HepG2 (cell line): Measurements from ENCODE around the gene PLAGL2. TPM values are rescaled to one million over a fixed set of nuclear protein-coding genes. Genes with fewer than 3 reads are reported as not detected.

Experiments
- BCL6 ChIP-seq: IDR thresholded peaks from 2 replicates; pipeline ENCODE4 v1.6.1; 2016; ENCODE audit warnings: missing genetic modification reagents, missing compliant biosample characterization
- BRF2 ChIP-seq: sonication (generic); formaldehyde crosslinking; IDR thresholded peaks from 2 replicates; pipeline ENCODE4 v1.8.1; 2022; ENCODE audit warnings: mild to moderate bottlenecking, missing genetic modification reagents
- CBX2 ChIP-seq, 2 experiments: fragments of 200-600 bp in 1 of 2; sonication (generic); formaldehyde crosslinking in 1 of 2; IDR thresholded peaks; 2 replicates each; pipeline versions ENCODE4 v1.7.0 to v1.8.1; 2018 to 2022; ENCODE audit warnings: low read depth in 2 of 2, low read length in 1 of 2, mild to moderate bottlenecking in 1 of 2, missing genetic modification reagents in 1 of 2
- ERF ChIP-seq: IDR thresholded peaks from 2 replicates; pipeline ENCODE4 v1.6.1; 2018; ENCODE audit warnings: missing biosample characterization, missing genetic modification reagents
- NFKBIZ ChIP-seq: IDR thresholded peaks from 2 replicates; pipeline ENCODE4 v1.6.1; 2018; ENCODE audit warnings: missing genetic modification reagents, missing compliant biosample characterization
- NR2F1 ChIP-seq, 2 experiments: fragments of 450-650 bp in 1 of 2; formaldehyde crosslinking in 1 of 2; IDR thresholded peaks; 2 replicates each; pipeline versions ENCODE4 v1.5.0 to v1.6.1; 2016 to 2020; ENCODE audit warnings: mild to moderate bottlenecking in 1 of 2, missing compliant biosample characterization in 1 of 2, missing genetic modification reagents in 1 of 2, moderate library complexity in 1 of 2
- POLR2AphosphoS2 ChIP-seq: IDR thresholded peaks from 2 replicates; pipeline ENCODE4 v1.6.1; 2011; ENCODE audit warnings: low read depth, low read length, improper control_type of control experiment
- RARG ChIP-seq: sonication (generic); formaldehyde crosslinking; IDR thresholded peaks from 2 replicates; pipeline ENCODE4 v1.4.0; 2020; ENCODE audit warnings: low read depth, mild to moderate bottlenecking, missing genetic modification reagents
- RBAK ChIP-seq: sonication (generic); formaldehyde crosslinking; IDR thresholded peaks from 2 replicates; pipeline ENCODE4 v1.5.1; 2020; ENCODE audit warnings: mild to moderate bottlenecking, missing genetic modification reagents
- SETDB1 ChIP-seq: sonication (generic); formaldehyde crosslinking; IDR thresholded peaks from 2 replicates; pipeline ENCODE4 v1.5.1; 2020; ENCODE audit warnings: missing genetic modification reagents, mild to moderate bottlenecking, borderline replicate concordance
- SNAI1 ChIP-seq: sonication (generic); formaldehyde crosslinking; IDR thresholded peaks from 2 replicates; pipeline ENCODE4 v1.5.0; 2020; ENCODE audit warnings: mild to moderate bottlenecking, missing genetic modification reagents, borderline replicate concordance
- SP1 ChIP-seq, 2 experiments: fragments of 450-650 bp in 1 of 2; sonication (generic) in 1 of 2; formaldehyde crosslinking in 1 of 2; IDR thresholded peaks; 2 replicates each; pipeline versions ENCODE4 v1.4.0 to v1.6.1; 2016 to 2020; ENCODE audit warnings: missing genetic modification reagents in 1 of 2
- TOE1 ChIP-seq: sonication (generic); formaldehyde crosslinking; IDR thresholded peaks from 2 replicates; pipeline ENCODE4 v1.4.0; 2020; ENCODE audit warnings: mild to moderate bottlenecking, missing genetic modification reagents
- ZBTB42 ChIP-seq: sonication (generic); formaldehyde crosslinking; IDR thresholded peaks from 2 replicates; pipeline ENCODE4 v1.5.0; 2020; ENCODE audit warnings: mild to moderate bottlenecking, missing genetic modification reagents
- ZNF224 ChIP-seq: sonication (generic); formaldehyde crosslinking; IDR thresholded peaks from 2 replicates; pipeline ENCODE4 v1.5.0; 2020; ENCODE audit warnings: mild to moderate bottlenecking, missing genetic modification reagents
- ZNF235 ChIP-seq: sonication (generic); formaldehyde crosslinking; IDR thresholded peaks from 2 replicates; pipeline ENCODE4 v1.8.1; 2023; ENCODE audit warnings: mild to moderate bottlenecking, missing genetic modification reagents, borderline replicate concordance
- ZNF33A ChIP-seq: sonication (generic); formaldehyde crosslinking; IDR thresholded peaks from 2 replicates; pipeline ENCODE4 v1.5.1; 2020; ENCODE audit warnings: missing genetic modification reagents, mild to moderate bottlenecking, moderate library complexity, borderline replicate concordance
- ZNF383 ChIP-seq: sonication (generic); formaldehyde crosslinking; IDR thresholded peaks from 2 replicates; pipeline ENCODE4 v1.4.0; 2020; ENCODE audit warnings: missing genetic modification reagents, mild to moderate bottlenecking, borderline replicate concordance
- ZNF841 ChIP-seq: sonication (generic); formaldehyde crosslinking; IDR thresholded peaks from 2 replicates; pipeline ENCODE4 v1.8.1; 2023; ENCODE audit warnings: missing genetic modification reagents, borderline replicate concordance
- polyA plus RNA-seq, 8 experiments: library from polyadenylated mRNA; depleted of rRNA in 3 of 8; stranded (reverse) in 7 of 8; unstranded in 1 of 8; fragments of >200 nt; fragmentation: Illumina TruSeq in 4 of 8; extraction: Trizol in 4 of 8; gene quantifications; 2 replicates each; pipeline versions ENCODE4 v1.2.1 to v1.2.3, GENCODE V29; 2011 to 2016; ENCODE audit warnings: low read depth in 4 of 8, missing spikeins in 1 of 8, mixed read lengths in 1 of 8; ENCODE audit not compliant: insufficient read depth in 1 of 8
- total RNA-seq, 5 experiments: library from RNA; depleted of rRNA; stranded (reverse); fragments of >200 nt; fragmentation: Illumina TruSeq; extraction: Trizol; gene quantifications; 2 replicates each; pipeline ENCODE4 v1.2.3, GENCODE V29; 2016; ENCODE audit warnings: low read depth in 1 of 5
- TF ChIP-seq, protein P1 (sequence below): IDR thresholded peaks from 2 replicates; pipeline ENCODE4 v1.6.1; 2016; ENCODE audit warnings: low read depth
- TF ChIP-seq, protein P2 (sequence below): sonication (generic); formaldehyde crosslinking; IDR thresholded peaks from 2 replicates; pipeline ENCODE4 v1.4.0; 2020; ENCODE audit warnings: missing genetic modification reagents
- TF ChIP-seq, protein P3 (sequence below): IDR thresholded peaks from 2 replicates; pipeline ENCODE4 v1.6.1; 2016; ENCODE audit warnings: missing genetic modification reagents, missing compliant biosample characterization
- TF ChIP-seq, protein P4 (sequence below): IDR thresholded peaks from 2 replicates; pipeline ENCODE4 v1.6.1; 2016; ENCODE audit warnings: mild to moderate bottlenecking

The PLAGL2 gene
- total and polyA plus RNA-seq, 2 of the 13 experiments (the other 11 are each of a cell fraction or from before 2014, with no cell fraction given), result 15.2 to 15.3 TPM

- TF ChIP-seq CBX2 (IDR thresholded peaks at IDR 0.05; ENCODE audit: low read depth, low read length) (no peak), CBX2 (CRISPR knock-in tag; IDR thresholded peaks at IDR 0.05; ENCODE audit: low read depth) (no peak), SNAI1 (no peak), POLR2AphosphoS2 (no peak), NR2F1 (CRISPR knock-in tag; IDR thresholded peaks at IDR 0.05) (no peak), ZNF841 (no peak), ERF (CRISPR knock-in tag) (no peak), ZNF224 (CRISPR knock-in tag) (no peak), NFKBIZ (no peak), ZBTB42 (no peak), TOE1 (no peak), BRF2 (CRISPR knock-in tag) (no peak), SP1 (IDR thresholded peaks at IDR 0.05) (no peak), SP1 (CRISPR knock-in tag; IDR thresholded peaks at IDR 0.05) (no peak), RARG (CRISPR knock-in tag) (no peak), RBAK (CRISPR knock-in tag) (no peak), SETDB1 (CRISPR knock-in tag) (no peak), ZNF383 (CRISPR knock-in tag) (no peak), ZNF33A (CRISPR knock-in tag) (no peak), ZNF235 (CRISPR knock-in tag) (no peak), BCL6 (no peak)
- TF ChIP-seq, protein P1, sequence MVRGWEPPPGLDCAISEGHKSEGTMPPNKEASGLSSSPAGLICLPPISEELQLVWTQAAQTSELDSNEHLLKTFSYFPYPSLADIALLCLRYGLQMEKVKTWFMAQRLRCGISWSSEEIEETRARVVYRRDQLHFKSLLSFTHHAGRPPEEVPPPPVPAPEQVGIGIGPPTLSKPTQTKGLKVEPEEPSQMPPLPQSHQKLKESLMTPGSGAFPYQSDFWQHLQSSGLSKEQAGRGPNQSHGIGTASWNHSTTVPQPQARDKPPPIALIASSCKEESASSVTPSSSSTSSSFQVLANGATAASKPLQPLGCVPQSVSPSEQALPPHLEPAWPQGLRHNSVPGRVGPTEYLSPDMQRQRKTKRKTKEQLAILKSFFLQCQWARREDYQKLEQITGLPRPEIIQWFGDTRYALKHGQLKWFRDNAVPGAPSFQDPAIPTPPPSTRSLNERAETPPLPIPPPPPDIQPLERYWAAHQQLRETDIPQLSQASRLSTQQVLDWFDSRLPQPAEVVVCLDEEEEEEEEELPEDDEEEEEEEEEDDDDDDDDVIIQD (CRISPR knock-in tag), result no peak
- TF ChIP-seq, protein P2, sequence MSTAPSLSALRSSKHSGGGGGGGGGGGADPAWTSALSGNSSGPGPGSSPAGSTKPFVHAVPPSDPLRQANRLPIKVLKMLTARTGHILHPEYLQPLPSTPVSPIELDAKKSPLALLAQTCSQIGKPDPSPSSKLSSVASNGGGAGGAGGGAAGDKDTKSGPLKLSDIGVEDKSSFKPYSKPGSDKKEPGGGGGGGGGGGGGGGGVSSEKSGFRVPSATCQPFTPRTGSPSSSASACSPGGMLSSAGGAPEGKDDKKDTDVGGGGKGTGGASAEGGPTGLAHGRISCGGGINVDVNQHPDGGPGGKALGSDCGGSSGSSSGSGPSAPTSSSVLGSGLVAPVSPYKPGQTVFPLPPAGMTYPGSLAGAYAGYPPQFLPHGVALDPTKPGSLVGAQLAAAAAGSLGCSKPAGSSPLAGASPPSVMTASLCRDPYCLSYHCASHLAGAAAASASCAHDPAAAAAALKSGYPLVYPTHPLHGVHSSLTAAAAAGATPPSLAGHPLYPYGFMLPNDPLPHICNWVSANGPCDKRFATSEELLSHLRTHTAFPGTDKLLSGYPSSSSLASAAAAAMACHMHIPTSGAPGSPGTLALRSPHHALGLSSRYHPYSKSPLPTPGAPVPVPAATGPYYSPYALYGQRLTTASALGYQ (CRISPR knock-in tag), result no peak
- TF ChIP-seq, protein P3, sequence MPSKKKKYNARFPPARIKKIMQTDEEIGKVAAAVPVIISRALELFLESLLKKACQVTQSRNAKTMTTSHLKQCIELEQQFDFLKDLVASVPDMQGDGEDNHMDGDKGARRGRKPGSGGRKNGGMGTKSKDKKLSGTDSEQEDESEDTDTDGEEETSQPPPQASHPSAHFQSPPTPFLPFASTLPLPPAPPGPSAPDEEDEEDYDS (CRISPR knock-in tag), result no peak
- TF ChIP-seq, protein P4, sequence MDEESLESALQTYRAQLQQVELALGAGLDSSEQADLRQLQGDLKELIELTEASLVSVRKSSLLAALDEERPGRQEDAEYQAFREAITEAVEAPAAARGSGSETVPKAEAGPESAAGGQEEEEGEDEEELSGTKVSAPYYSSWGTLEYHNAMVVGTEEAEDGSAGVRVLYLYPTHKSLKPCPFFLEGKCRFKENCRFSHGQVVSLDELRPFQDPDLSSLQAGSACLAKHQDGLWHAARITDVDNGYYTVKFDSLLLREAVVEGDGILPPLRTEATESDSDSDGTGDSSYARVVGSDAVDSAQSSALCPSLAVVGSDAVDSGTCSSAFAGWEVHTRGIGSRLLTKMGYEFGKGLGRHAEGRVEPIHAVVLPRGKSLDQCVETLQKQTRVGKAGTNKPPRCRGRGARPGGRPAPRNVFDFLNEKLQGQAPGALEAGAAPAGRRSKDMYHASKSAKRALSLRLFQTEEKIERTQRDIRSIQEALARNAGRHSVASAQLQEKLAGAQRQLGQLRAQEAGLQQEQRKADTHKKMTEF (CRISPR knock-in tag), result no peak
These were observed 19.0 kb downstream of the PLAGL2 start (continued) for GRCh38 chr20:32188376-32189122.
